CD4-positive, alpha-beta T cell treated with Interleukin-21 for 1 hour (primary cell): ENCODE data around the gene NR1D1.

Experiments used
- DNase-seq: peaks from one replicate; pipeline ENCODE4 v3.0.0-alpha.2; 2020

The NR1D1 gene

GRCh38 chr17:40074175-40074512 lies 26.2 kb downstream of the NR1D1 start:
- no peak for DNase-seq

GRCh38 chr17:40073454-40074174 lies 26.8 kb downstream of the NR1D1 start:
- no peak for DNase-seq

- DNase-seq = no peak
These were observed 27.5 kb downstream of the NR1D1 start for GRCh38 chr17:40072735-40073346.

GRCh38 chr17:40072040-40072734 lies 28.2 kb downstream of the NR1D1 start:
- DNase-seq = no peak

- no peak for DNase-seq
These were observed 28.9 kb downstream of the NR1D1 start for GRCh38 chr17:40071313-40072039.

- DNase-seq = no peak
These were observed 29.6 kb downstream of the NR1D1 start for GRCh38 chr17:40070709-40071312.

- DNase-seq = peak; percentile 69
These were observed 30.4 kb downstream of the NR1D1 start for GRCh38 chr17:40069751-40070708.

GRCh38 chr17:40068917-40069750 lies 31.3 kb downstream of the NR1D1 start:
- peak; percentile 81 for DNase-seq

GRCh38 chr17:40068584-40068916 lies 31.8 kb downstream of the NR1D1 start:
- no peak for DNase-seq

- no peak for DNase-seq
These were observed 32.2 kb downstream of the NR1D1 start for GRCh38 chr17:40068129-40068581.

- no peak for DNase-seq
These were observed 32.7 kb downstream of the NR1D1 start for GRCh38 chr17:40067710-40068109.

- no peak for DNase-seq
These were observed 34.4 kb downstream of the NR1D1 start for GRCh38 chr17:40065769-40066510.

GRCh38 chr17:40064971-40065768 lies 35.2 kb downstream of the NR1D1 start:
- no peak for DNase-seq

GRCh38 chr17:40063901-40064531 lies 36.4 kb downstream of the NR1D1 start:
- DNase-seq = no peak

- peak; percentile 22 for DNase-seq
These were observed 37.1 kb downstream of the NR1D1 start for GRCh38 chr17:40063187-40063771.

- DNase-seq = peak; percentile 69
These were observed 37.8 kb downstream of the NR1D1 start, which contains the start of gene THRA for GRCh38 chr17:40062329-40063186. Gene THRA, plus strand, starts transcription at chr17:40062965. Its CDS starts 11,524 bp downstream, at chr17:40074489.

- DNase-seq = no peak
These were observed 38.8 kb downstream of the NR1D1 start for GRCh38 chr17:40061609-40062038.
